DND-41 (cell line): ENCODE measurements around the gene MYB.
"Not testable (repeated sequence)": the region's sequence is repeated elsewhere in the genome, so short reads cannot be mapped to it uniquely, and the experiment has no call there.

ENCODE experiments used
- ATAC-seq: fragments of 200-7000 bp; cut with Tn5 transposase; 3 replicates; pipeline ENCODE4 v1.9.1; 2021; ENCODE audit warnings: low read depth; ENCODE audit not compliant: insufficient read depth
- DNase-seq: peaks from one replicate; pipeline ENCODE4 v3.0.0-alpha.2; 2020
- H2AFZ ChIP-seq: 2 replicates; pipeline ENCODE4 v1.6.0; 2012; ENCODE audit warnings: low read depth, low read length
- H3K27ac ChIP-seq: 2 replicates; pipeline ENCODE4 v1.5.1; 2012; ENCODE audit warnings: low read length, inconsistent platforms
- H3K27me3 ChIP-seq: fragments of 200-600 bp; sonication (generic); 2 replicates; pipeline ENCODE4 v1.6.0; 2012; ENCODE audit warnings: low read length, mild to moderate bottlenecking, inconsistent platforms; ENCODE audit not compliant: insufficient read depth, poor library complexity
- H3K36me3 ChIP-seq: 2 replicates; pipeline ENCODE4 v1.5.1; 2012; ENCODE audit warnings: low read length, inconsistent platforms; ENCODE audit not compliant: insufficient read depth
- H3K4me1 ChIP-seq: 2 replicates; pipeline ENCODE4 v1.5.1; 2012; ENCODE audit warnings: mild to moderate bottlenecking, low read length; ENCODE audit not compliant: insufficient read depth
- H3K4me2 ChIP-seq: 2 replicates; pipeline ENCODE4 v1.6.0; 2012; ENCODE audit warnings: mild to moderate bottlenecking, moderate library complexity, low read length, inconsistent platforms; ENCODE audit not compliant: insufficient read depth
- H3K4me3 ChIP-seq, 2 experiments: fragments of 200-600 bp in 1 of 2; shearing (Covaris generic) in 1 of 2; 2 replicates each; pipeline ENCODE4 v1.5.1; 2012 to 2016; ENCODE audit warnings: inconsistent platforms in 2 of 2, low read length in 2 of 2, mild to moderate bottlenecking in 2 of 2, low read depth in 1 of 2, moderate library complexity in 1 of 2
- H3K79me2 ChIP-seq: 2 replicates; pipeline ENCODE4 v1.6.0; 2012; ENCODE audit warnings: low read length, inconsistent platforms; ENCODE audit not compliant: insufficient read depth
- H3K9ac ChIP-seq: 2 replicates; pipeline ENCODE4 v1.6.0; 2012; ENCODE audit warnings: low read depth, mild to moderate bottlenecking, inconsistent platforms, low read length, moderate library complexity
- H3K9me3 ChIP-seq: 2 replicates; pipeline ENCODE4 v1.5.1; 2012; ENCODE audit warnings: low read length, moderate library complexity, mild to moderate bottlenecking, inconsistent platforms; ENCODE audit not compliant: insufficient read depth, severe bottlenecking
- H4K20me1 ChIP-seq: 2 replicates; pipeline ENCODE4 v1.6.0; 2012; ENCODE audit warnings: low read length; ENCODE audit not compliant: insufficient read depth
- CTCF ChIP-seq: IDR thresholded peaks from 2 replicates; pipeline ENCODE4 v1.5.1; 2012; ENCODE audit warnings: borderline replicate concordance, low read length, moderate library complexity, mild to moderate bottlenecking; ENCODE audit not compliant: poor library complexity, severe bottlenecking; ENCODE audit errors: extremely low read depth
- EZH2 ChIP-seq: IDR thresholded peaks from 3 replicates; pipeline ENCODE4 v1.6.1; 2012; ENCODE audit warnings: borderline replicate concordance, low read depth, mild to moderate bottlenecking, moderate library complexity, low read length, inconsistent platforms; ENCODE audit not compliant: severe bottlenecking

The MYB gene

DNA sequence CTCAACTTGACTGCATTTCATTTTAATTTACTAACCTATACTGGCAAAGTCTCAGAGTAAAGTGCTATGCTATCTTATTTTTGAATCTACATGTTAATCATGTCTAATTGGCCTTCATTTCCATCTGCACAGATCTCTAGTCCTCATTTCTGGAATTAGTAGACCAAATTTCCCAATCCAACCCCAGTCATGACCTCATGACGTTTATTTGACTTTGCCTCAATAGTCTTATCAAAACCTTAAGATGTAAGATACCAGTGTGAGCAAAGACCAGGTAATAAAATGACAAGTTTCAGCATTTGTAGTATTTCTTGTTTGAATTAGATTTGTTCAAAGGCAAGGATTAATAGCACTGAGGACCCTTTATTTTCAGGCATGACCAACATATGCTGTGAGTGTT lies 43.3 kb upstream of the MYB start:
- ATAC-seq: no peak
- no peak overlapping the region for H3K4me3 ChIP-seq
- no peaks in the 10 kb centered on the region for H3K79me2 ChIP-seq
- H3K9me3 ChIP-seq: no peaks in the 10 kb centered on the region
- TF ChIP-seq CTCF (no peak), EZH2 (no peak)
- H2AFZ ChIP-seq: no peak overlapping the region
- H4K20me1 ChIP-seq: no peaks in the 10 kb centered on the region
- no peaks in the 10 kb centered on the region for H3K4me1 ChIP-seq
- H3K36me3 ChIP-seq: no peaks in the 10 kb centered on the region
- DNase-seq: no peak
- no peak overlapping the region for H3K4me2 ChIP-seq
- H3K27ac ChIP-seq: no peak overlapping the region
- H3K27me3 ChIP-seq: no peaks in the 10 kb centered on the region
- H3K9ac ChIP-seq: no peak overlapping the region

GRCh38 chr6:135141182-135141581 lies 39.9 kb upstream of the MYB start:
- H3K4me1 ChIP-seq: peaks cover 27% of the 10 kb centered on the region
- H3K4me3 ChIP-seq: no peak overlapping the region
- H3K9ac ChIP-seq: no peak overlapping the region
- no peak overlapping the region for H3K4me2 ChIP-seq
- H3K27ac ChIP-seq: peak overlapping the region; percentile 33
- no peaks in the 10 kb centered on the region for H3K27me3 ChIP-seq
- TF ChIP-seq CTCF (no peak), EZH2 (no peak)
- no peaks in the 10 kb centered on the region for H3K9me3 ChIP-seq
- no peaks in the 10 kb centered on the region for H4K20me1 ChIP-seq
- H3K79me2 ChIP-seq: no peaks in the 10 kb centered on the region
- DNase-seq (no peak), ATAC-seq (no peak)
- peak overlapping the region; percentile 55; the same call in 1 of the 2 replicates for H2AFZ ChIP-seq
- H3K36me3 ChIP-seq: no peaks in the 10 kb centered on the region

- H3K9me3 ChIP-seq: no peaks in the 10 kb centered on the region
- ATAC-seq: no peak
- no peak for DNase-seq
- H3K27ac ChIP-seq: peak overlapping the region; percentile 33
- H4K20me1 ChIP-seq: no peaks in the 10 kb centered on the region
- H3K9ac ChIP-seq: no peak overlapping the region
- no peaks in the 10 kb centered on the region for H3K36me3 ChIP-seq
- peaks cover 27% of the 10 kb centered on the region for H3K4me1 ChIP-seq
- H2AFZ ChIP-seq: peak overlapping the region; percentile 55; the same call in 1 of the 2 replicates
- H3K4me2 ChIP-seq: no peak overlapping the region
- H3K79me2 ChIP-seq: no peaks in the 10 kb centered on the region
- H3K4me3 ChIP-seq: no peak overlapping the region
- no peak for TF ChIP-seq EZH2
- no peaks in the 10 kb centered on the region for H3K27me3 ChIP-seq
Observed at GRCh38 chr6:135141728-135142127, 39.4 kb upstream of the MYB start.

GRCh38 chr6:135142232-135142631 lies 38.9 kb upstream of the MYB start:
- H3K4me2 ChIP-seq: not testable (repeated sequence)
- peaks cover 28% of the 10 kb centered on the region for H3K4me1 ChIP-seq

More at GRCh38 chr6:135142232-135142631, 38.9 kb upstream of the MYB start:
- H3K9me3 ChIP-seq, H3K9ac ChIP-seq, H3K79me2 ChIP-seq, ATAC-seq, H4K20me1 ChIP-seq, H3K27me3 ChIP-seq, H3K36me3 ChIP-seq, H3K4me3 ChIP-seq, DNase-seq, H3K27ac ChIP-seq, H2AFZ ChIP-seq: not testable (repeated sequence)
